ENCODE data around the gene NQO2. TPM values are rescaled to one million over a fixed set of nuclear protein-coding genes. Genes with fewer than 3 reads are reported as not detected.

The NQO2 gene
- total and polyA plus RNA-seq, 2 of the 13 experiments (the other 11 are each of a cell fraction or from before 2014, with no cell fraction given) = 32.2 to 56.5 TPM

DNA sequence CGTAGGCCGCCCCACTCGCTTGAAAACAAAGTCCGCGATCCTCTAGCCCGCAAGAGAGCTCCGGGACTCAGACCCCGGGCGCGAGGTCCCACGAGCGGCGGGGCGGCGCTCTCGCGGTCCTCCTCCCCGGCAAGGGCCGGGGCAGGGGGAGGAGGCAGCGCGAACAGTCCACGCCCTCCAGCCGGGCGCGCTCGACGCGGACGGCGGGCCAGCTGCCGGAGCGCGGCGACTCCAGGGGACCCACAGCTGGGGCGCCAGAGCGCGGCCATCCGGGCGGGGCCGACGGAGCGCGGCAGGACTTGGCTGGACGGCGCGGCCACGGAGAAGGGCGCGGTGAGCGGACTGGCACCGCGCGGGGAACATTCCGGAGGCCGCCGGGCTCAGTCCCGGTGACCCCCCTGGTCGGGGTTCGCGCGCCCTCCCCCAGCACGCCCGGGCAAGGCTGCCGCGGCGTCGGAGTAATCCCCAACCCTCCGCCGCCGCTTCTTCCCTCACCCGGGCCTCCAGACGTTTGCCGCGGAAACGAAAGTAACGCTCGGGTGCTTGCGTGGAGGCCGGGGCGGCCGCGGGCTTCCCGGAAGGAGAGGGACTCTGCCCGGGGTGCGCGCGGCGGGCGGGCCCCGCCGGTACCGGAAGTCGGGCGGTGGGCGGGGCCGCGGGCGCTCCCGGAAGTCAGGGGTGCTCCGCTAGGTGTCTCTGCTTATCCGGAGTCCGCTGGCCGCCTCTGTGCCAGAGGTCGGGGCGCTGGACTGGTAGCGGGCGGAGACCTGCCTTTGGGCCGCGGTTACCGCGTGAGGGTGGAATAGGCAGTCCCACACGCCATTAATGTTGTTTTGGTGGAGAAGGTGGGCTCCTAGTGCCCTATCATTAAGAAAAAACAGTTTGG is 68.9 kb downstream of the NQO2 start, which contains the start of gene RIPK1 (continued):
- TF ChIP-seq NFE2L1 (CRISPR knock-in tag; IDR thresholded peaks at IDR 0.05; ENCODE audit: borderline replicate concordance) (no peak), SALL1 (CRISPR knock-in tag; IDR thresholded peaks at IDR 0.05) (peak; percentile 75), ZNF441 (CRISPR knock-in tag; IDR thresholded peaks at IDR 0.05; ENCODE audit: borderline replicate concordance) (0 out of 2 replicates have a peak, but pooled peaks have one; percentile 22), NR2F1 (CRISPR knock-in tag; IDR thresholded peaks at IDR 0.05) (no peak), SRSF4 (IDR thresholded peaks at IDR 0.05; ENCODE audit: low read depth, low read length, poor library complexity, severe bottlenecking) (no peak), RFXAP (CRISPR knock-in tag; IDR thresholded peaks at IDR 0.05; ENCODE audit: borderline replicate concordance) (peak; percentile 79), ZNF260 (CRISPR knock-in tag; IDR thresholded peaks at IDR 0.05; ENCODE audit: borderline replicate concordance, low read depth) (no peak), HIVEP1 (CRISPR knock-in tag; IDR thresholded peaks at IDR 0.05) (peak; percentile 58; the same call in 1 of the 2 replicates), CREM (IDR thresholded peaks at IDR 0.05) (0 out of 2 replicates have a peak, but pooled peaks have one; percentile 10), CREM (CRISPR knock-in tag; IDR thresholded peaks at IDR 0.05) (no peak), TAF15 (IDR thresholded peaks at IDR 0.05; ENCODE audit: low read depth, low read length, poor library complexity, severe bottlenecking) (peak; percentile 87), AGO2 (optimal IDR thresholded peaks at IDR 0.05; ENCODE audit: low read depth, low read length) (peak; percentile 99), ZNF460 (CRISPR knock-in tag; IDR thresholded peaks at IDR 0.05; ENCODE audit: borderline replicate concordance) (peak; percentile 57; the same call in 1 of the 2 replicates), PHF5A (CRISPR knock-in tag; IDR thresholded peaks at IDR 0.05; ENCODE audit: low read depth, unreplicated experiment) (peak; percentile 49), ARHGAP35 (CRISPR knock-in tag; IDR thresholded peaks at IDR 0.05; ENCODE audit: borderline replicate concordance) (0 out of 2 replicates have a peak, but pooled peaks have one; percentile 15), TCF7L2 (IDR thresholded peaks at IDR 0.05; ENCODE audit: low read depth, low read length) (no peak), PRMT3 (CRISPR knock-in tag; IDR thresholded peaks at IDR 0.05; ENCODE audit: borderline replicate concordance, low read depth) (no peak; the same call in 1 of the 2 replicates), YEATS4 (CRISPR knock-in tag; IDR thresholded peaks at IDR 0.05; ENCODE audit: borderline replicate concordance) (peak; percentile 99), CHD2 (IDR thresholded peaks at IDR 0.05; ENCODE audit: low read depth, low read length) (peak; percentile 36; the same call in 1 of the 2 replicates), PAF1 (CRISPR knock-in tag; IDR thresholded peaks at IDR 0.05) (no peak)
- TF ChIP-seq, protein P1, sequence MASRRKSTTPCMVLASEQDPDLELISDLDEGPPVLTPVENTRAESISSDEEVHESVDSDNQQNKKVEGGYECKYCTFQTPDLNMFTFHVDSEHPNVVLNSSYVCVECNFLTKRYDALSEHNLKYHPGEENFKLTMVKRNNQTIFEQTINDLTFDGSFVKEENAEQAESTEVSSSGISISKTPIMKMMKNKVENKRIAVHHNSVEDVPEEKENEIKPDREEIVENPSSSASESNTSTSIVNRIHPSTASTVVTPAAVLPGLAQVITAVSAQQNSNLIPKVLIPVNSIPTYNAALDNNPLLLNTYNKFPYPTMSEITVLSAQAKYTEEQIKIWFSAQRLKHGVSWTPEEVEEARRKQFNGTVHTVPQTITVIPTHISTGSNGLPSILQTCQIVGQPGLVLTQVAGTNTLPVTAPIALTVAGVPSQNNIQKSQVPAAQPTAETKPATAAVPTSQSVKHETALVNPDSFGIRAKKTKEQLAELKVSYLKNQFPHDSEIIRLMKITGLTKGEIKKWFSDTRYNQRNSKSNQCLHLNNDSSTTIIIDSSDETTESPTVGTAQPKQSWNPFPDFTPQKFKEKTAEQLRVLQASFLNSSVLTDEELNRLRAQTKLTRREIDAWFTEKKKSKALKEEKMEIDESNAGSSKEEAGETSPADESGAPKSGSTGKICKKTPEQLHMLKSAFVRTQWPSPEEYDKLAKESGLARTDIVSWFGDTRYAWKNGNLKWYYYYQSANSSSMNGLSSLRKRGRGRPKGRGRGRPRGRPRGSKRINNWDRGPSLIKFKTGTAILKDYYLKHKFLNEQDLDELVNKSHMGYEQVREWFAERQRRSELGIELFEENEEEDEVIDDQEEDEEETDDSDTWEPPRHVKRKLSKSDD (CRISPR knock-in tag; IDR thresholded peaks at IDR 0.05; ENCODE audit: low read depth) = peak; percentile 23; the same call in 1 of the 2 replicates
- TF ChIP-seq, protein P2, sequence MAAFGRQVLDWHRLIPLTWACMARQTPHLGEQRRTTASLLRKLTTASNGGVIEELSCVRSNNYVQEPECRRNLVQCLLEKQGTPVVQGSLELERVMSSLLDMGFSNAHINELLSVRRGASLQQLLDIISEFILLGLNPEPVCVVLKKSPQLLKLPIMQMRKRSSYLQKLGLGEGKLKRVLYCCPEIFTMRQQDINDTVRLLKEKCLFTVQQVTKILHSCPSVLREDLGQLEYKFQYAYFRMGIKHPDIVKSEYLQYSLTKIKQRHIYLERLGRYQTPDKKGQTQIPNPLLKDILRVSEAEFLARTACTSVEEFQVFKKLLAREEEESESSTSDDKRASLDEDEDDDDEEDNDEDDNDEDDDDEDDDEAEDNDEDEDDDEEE (CRISPR knock-in tag; IDR thresholded peaks at IDR 0.05) = no peak; the same call in 1 of the 2 replicates
- TF ChIP-seq, protein P3, sequence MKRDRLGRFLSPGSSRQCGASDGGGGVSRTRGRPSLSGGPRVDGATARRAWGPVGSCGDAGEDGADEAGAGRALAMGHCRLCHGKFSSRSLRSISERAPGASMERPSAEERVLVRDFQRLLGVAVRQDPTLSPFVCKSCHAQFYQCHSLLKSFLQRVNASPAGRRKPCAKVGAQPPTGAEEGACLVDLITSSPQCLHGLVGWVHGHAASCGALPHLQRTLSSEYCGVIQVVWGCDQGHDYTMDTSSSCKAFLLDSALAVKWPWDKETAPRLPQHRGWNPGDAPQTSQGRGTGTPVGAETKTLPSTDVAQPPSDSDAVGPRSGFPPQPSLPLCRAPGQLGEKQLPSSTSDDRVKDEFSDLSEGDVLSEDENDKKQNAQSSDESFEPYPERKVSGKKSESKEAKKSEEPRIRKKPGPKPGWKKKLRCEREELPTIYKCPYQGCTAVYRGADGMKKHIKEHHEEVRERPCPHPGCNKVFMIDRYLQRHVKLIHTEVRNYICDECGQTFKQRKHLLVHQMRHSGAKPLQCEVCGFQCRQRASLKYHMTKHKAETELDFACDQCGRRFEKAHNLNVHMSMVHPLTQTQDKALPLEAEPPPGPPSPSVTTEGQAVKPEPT (CRISPR knock-in tag; IDR thresholded peaks at IDR 0.05; ENCODE audit: low read depth) = 0 out of 2 replicates have a peak, but pooled peaks have one; percentile 50
